GM10266 (cell line): ENCODE data around the gene ARRDC1.
"Not testable (repeated sequence)": the region's sequence is repeated elsewhere in the genome, so short reads cannot be mapped to it uniquely, and the experiment has no call there.

Experiments
- DNase-seq: peaks from one replicate; pipeline ENCODE4 v3.0.0; 2012; ENCODE audit errors: extremely low spot score
- CTCF ChIP-seq: IDR thresholded peaks from 2 replicates; pipeline ENCODE4 v1.5.1; 2012; ENCODE audit warnings: mild to moderate bottlenecking, low read depth; ENCODE audit not compliant: control insufficient read depth, insufficient read depth; ENCODE audit errors: missing control alignments

ARRDC1 gene

GRCh38 chr9:137593176-137593575, 12.3 kb upstream of the ARRDC1 start:
- TF ChIP-seq CTCF = no peak
- DNase-seq = no peak

- not testable (repeated sequence) for DNase-seq
Measured at GRCh38 chr9:137596577-137596976, 8.9 kb upstream of the ARRDC1 start.

GRCh38 chr9:137598943-137599342, 6.5 kb upstream of the ARRDC1 start:
- no peak for TF ChIP-seq CTCF
- no peak for DNase-seq

- no peak for TF ChIP-seq CTCF
- no peak for DNase-seq
Measured at GRCh38 chr9:137602661-137603060, 2.8 kb upstream of the ARRDC1 start.

- DNase-seq = no peak
- no peak for TF ChIP-seq CTCF
Measured at GRCh38 chr9:137603879-137604278, 1.6 kb upstream of the ARRDC1 start.

- no peak for DNase-seq
- no peak for TF ChIP-seq CTCF
Measured at GRCh38 chr9:137604345-137605086, 970 bp upstream of the ARRDC1 start.

GRCh38 chr9:137606005-137606621, 627 bp downstream of the ARRDC1 start:
- DNase-seq = no peak
- TF ChIP-seq CTCF = no peak
